ENCODE data around the gene RERE.
A peak's percentile ranks its signal among the peaks of the same experiment; 100 is the strongest.
"Not testable (repeated sequence)": the region's sequence is repeated elsewhere in the genome, so short reads cannot be mapped to it uniquely, and the experiment has no call there.

RERE gene

GRCh38 chr1:8633741-8634501 is 183.5 kb downstream of the RERE start:
- no peak for DNase-seq (ENCODE audit: low read depth)

GRCh38 chr1:8632102-8632501 is 185.3 kb downstream of the RERE start:
- DNase-seq (ENCODE audit: low read depth), result no peak

GRCh38 chr1:8631163-8631562 is 186.3 kb downstream of the RERE start:
- no peak for DNase-seq (ENCODE audit: low read depth)

- peak; percentile 48 for DNase-seq (ENCODE audit: low read depth)
Measured at GRCh38 chr1:8629241-8630091, 188.0 kb downstream of the RERE start.

GRCh38 chr1:8628606-8629005 is 188.8 kb downstream of the RERE start:
- no peak for DNase-seq (ENCODE audit: low read depth)

GRCh38 chr1:8627728-8628127 is 189.7 kb downstream of the RERE start:
- no peak for DNase-seq (ENCODE audit: low read depth)

- DNase-seq (ENCODE audit: low read depth), result peak; percentile 21
Measured at GRCh38 chr1:8625981-8626898, 191.2 kb downstream of the RERE start.

- DNase-seq (ENCODE audit: low read depth), result no peak
Measured at GRCh38 chr1:8625491-8625890, 191.9 kb downstream of the RERE start.

GRCh38 chr1:8623651-8624192 is 193.7 kb downstream of the RERE start:
- DNase-seq (ENCODE audit: low read depth), result not testable (repeated sequence)

- not testable (repeated sequence) for DNase-seq (ENCODE audit: low read depth)
Measured at GRCh38 chr1:8621785-8622348, 195.6 kb downstream of the RERE start.

GRCh38 chr1:8621034-8621582 is 196.3 kb downstream of the RERE start:
- DNase-seq (ENCODE audit: low read depth), result not testable (repeated sequence)

GRCh38 chr1:8619917-8620502 is 197.4 kb downstream of the RERE start:
- DNase-seq (ENCODE audit: low read depth), result not testable (repeated sequence)

GRCh38 chr1:8619419-8619818 is 198.0 kb downstream of the RERE start:
- not testable (repeated sequence) for DNase-seq (ENCODE audit: low read depth)

GRCh38 chr1:8616791-8617190 is 200.6 kb downstream of the RERE start:
- DNase-seq (ENCODE audit: low read depth), result peak; percentile 52

- not testable (repeated sequence) for DNase-seq (ENCODE audit: low read depth)
Measured at GRCh38 chr1:8611634-8612515, 205.6 kb downstream of the RERE start.

GRCh38 chr1:8607906-8608305 is 209.5 kb downstream of the RERE start:
- DNase-seq (ENCODE audit: low read depth), result no peak

- peak; percentile 12 for DNase-seq (ENCODE audit: low read depth)
Measured at GRCh38 chr1:8604041-8604945, 213.1 kb downstream of the RERE start.

GRCh38 chr1:8603220-8603616 is 214.2 kb downstream of the RERE start:
- DNase-seq (ENCODE audit: low read depth), result peak; percentile 24
